ENCODE measurements around the gene PLAGL2. TPM values are rescaled to one million over a fixed set of nuclear protein-coding genes. Genes with fewer than 3 reads are reported as not detected.

Gene PLAGL2
- polyA plus RNA-seq, 1 donor from 2014 or later: 2.7 TPM

DNA sequence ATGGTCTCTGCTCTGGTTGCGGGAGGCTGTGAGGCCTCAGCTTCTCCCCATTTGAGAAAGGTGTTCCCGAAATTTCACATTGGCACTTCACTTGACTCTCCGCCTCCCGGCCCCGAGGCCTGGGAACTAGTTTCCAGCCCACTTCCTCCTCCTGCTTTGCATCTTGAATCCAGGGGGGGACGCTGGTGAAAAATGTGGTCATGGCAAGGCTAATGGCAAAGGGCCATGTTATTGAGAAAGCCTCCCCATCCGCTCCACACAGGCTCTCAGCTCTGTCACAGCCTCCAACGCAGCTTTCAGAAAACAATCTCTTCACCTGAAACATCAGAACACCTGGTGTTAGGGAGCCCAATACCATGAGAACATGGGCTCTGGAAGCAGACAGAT is 5.6 kb downstream of the PLAGL2 start:
- Histone ChIP-seq H2AFZ (ENCODE audit: low read depth, low read length) (no peak overlapping the region), H3K9me3 (ENCODE audit: low read length) (no peaks in the 10 kb centered on the region), H3K9me2 (ENCODE audit: insufficient read depth, low read length) (no peaks in the 10 kb centered on the region), H3K9ac (ENCODE audit: low read length) (no peak overlapping the region), H3K4me3 (ENCODE audit: low read length) (no peak overlapping the region), H3K27me3 (ENCODE audit: insufficient read depth, low read depth, low read length) (no peaks in the 10 kb centered on the region), H3K27ac (ENCODE audit: low read length) (no peak overlapping the region), H3F3A (ENCODE audit: insufficient read depth, low read length, poor library complexity, severe bottlenecking) (no peaks in the 10 kb centered on the region), H3K36me3 (ENCODE audit: insufficient read depth, low read length) (peaks cover 17% of the 10 kb centered on the region), H3K79me2 (replicated peaks; ENCODE audit: insufficient read depth, low read length) (peaks cover 90% of the 10 kb centered on the region), H4K20me1 (ENCODE audit: insufficient read depth) (peaks cover 5% of the 10 kb centered on the region), H3K4me2 (ENCODE audit: low read length) (no peak overlapping the region)
- TF ChIP-seq MXI1 (conservative IDR thresholded peaks at IDR 0.05; ENCODE audit: poor library complexity, severe bottlenecking) (no peak), EZH2 (IDR thresholded peaks at IDR 0.05; ENCODE audit: borderline replicate concordance, insufficient read depth, low read length, poor library complexity, severe bottlenecking) (no peak), EP300 (conservative IDR thresholded peaks at IDR 0.05; ENCODE audit: poor library complexity, severe bottlenecking) (no peak), POLR2AphosphoS5 (IDR thresholded peaks at IDR 0.05) (no peak), TAF1 (IDR thresholded peaks at IDR 0.05; ENCODE audit: low read depth) (no peak), SMC3 (conservative IDR thresholded peaks at IDR 0.05; ENCODE audit: poor library complexity) (no peak), RAD21 (conservative IDR thresholded peaks at IDR 0.05) (no peak)
- TF ChIP-seq, protein P1, sequence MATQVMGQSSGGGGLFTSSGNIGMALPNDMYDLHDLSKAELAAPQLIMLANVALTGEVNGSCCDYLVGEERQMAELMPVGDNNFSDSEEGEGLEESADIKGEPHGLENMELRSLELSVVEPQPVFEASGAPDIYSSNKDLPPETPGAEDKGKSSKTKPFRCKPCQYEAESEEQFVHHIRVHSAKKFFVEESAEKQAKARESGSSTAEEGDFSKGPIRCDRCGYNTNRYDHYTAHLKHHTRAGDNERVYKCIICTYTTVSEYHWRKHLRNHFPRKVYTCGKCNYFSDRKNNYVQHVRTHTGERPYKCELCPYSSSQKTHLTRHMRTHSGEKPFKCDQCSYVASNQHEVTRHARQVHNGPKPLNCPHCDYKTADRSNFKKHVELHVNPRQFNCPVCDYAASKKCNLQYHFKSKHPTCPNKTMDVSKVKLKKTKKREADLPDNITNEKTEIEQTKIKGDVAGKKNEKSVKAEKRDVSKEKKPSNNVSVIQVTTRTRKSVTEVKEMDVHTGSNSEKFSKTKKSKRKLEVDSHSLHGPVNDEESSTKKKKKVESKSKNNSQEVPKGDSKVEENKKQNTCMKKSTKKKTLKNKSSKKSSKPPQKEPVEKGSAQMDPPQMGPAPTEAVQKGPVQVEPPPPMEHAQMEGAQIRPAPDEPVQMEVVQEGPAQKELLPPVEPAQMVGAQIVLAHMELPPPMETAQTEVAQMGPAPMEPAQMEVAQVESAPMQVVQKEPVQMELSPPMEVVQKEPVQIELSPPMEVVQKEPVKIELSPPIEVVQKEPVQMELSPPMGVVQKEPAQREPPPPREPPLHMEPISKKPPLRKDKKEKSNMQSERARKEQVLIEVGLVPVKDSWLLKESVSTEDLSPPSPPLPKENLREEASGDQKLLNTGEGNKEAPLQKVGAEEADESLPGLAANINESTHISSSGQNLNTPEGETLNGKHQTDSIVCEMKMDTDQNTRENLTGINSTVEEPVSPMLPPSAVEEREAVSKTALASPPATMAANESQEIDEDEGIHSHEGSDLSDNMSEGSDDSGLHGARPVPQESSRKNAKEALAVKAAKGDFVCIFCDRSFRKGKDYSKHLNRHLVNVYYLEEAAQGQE (IDR thresholded peaks at IDR 0.05; ENCODE audit: borderline replicate concordance): no peak
- TF ChIP-seq, protein P2, sequence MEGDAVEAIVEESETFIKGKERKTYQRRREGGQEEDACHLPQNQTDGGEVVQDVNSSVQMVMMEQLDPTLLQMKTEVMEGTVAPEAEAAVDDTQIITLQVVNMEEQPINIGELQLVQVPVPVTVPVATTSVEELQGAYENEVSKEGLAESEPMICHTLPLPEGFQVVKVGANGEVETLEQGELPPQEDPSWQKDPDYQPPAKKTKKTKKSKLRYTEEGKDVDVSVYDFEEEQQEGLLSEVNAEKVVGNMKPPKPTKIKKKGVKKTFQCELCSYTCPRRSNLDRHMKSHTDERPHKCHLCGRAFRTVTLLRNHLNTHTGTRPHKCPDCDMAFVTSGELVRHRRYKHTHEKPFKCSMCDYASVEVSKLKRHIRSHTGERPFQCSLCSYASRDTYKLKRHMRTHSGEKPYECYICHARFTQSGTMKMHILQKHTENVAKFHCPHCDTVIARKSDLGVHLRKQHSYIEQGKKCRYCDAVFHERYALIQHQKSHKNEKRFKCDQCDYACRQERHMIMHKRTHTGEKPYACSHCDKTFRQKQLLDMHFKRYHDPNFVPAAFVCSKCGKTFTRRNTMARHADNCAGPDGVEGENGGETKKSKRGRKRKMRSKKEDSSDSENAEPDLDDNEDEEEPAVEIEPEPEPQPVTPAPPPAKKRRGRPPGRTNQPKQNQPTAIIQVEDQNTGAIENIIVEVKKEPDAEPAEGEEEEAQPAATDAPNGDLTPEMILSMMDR (IDR thresholded peaks at IDR 0.05; ENCODE audit: poor library complexity, severe bottlenecking): no peak

DNA sequence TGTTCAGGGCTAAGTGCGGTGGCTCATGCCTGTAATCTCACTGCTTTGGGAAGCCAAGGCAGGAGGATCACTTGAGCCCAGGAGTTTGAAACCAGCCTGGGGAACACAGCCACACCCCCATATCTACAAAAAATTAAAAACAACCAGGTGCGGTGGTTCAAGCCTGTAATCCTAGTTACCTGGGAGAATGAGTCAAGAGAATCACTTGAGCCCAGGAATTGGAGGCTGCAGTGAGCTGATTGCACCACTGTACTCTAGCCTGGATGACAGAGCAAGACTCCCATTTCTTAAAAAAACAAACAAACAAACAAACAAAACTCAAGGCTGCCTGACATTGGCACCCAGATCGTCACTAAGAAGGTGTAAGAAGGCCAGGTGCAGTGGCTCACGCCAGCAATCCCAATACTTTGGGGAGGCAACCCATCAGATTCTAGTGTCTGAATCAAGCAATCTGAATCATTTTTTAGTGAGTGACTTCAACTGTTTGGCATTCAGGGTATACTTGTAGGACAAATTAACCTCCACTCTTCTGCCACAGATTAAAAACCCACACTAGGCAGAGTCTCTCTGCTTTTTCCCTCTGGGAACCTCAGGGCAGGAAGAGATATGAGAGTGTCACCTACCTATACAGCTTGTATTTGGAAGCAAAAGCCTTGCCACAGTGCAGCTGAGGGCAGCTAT is 6.1 kb downstream of the PLAGL2 start:
- no peak overlapping the region for H3K4me3 ChIP-seq (ENCODE audit: low read length)
- H2AFZ ChIP-seq (ENCODE audit: low read depth, low read length): no peak overlapping the region
- no peaks in the 10 kb centered on the region for H3K9me2 ChIP-seq (ENCODE audit: insufficient read depth, low read length)
- no peaks in the 10 kb centered on the region for H3F3A ChIP-seq (ENCODE audit: insufficient read depth, low read length, poor library complexity, severe bottlenecking)
- no peak overlapping the region for H3K4me2 ChIP-seq (ENCODE audit: low read length)
- H3K36me3 ChIP-seq (ENCODE audit: insufficient read depth, low read length): peaks cover 17% of the 10 kb centered on the region
- no peak overlapping the region for H3K27ac ChIP-seq (ENCODE audit: low read length)
- no peaks in the 10 kb centered on the region for H3K27me3 ChIP-seq (ENCODE audit: insufficient read depth, low read depth, low read length)
- no peak overlapping the region for H3K9ac ChIP-seq (ENCODE audit: low read length)
- H3K9me3 ChIP-seq (ENCODE audit: low read length): no peaks in the 10 kb centered on the region
- TF ChIP-seq EZH2 (IDR thresholded peaks at IDR 0.05; ENCODE audit: borderline replicate concordance, insufficient read depth, low read length, poor library complexity, severe bottlenecking) (no peak), TAF1 (IDR thresholded peaks at IDR 0.05; ENCODE audit: low read depth) (no peak), SMC3 (conservative IDR thresholded peaks at IDR 0.05; ENCODE audit: poor library complexity) (no peak), MXI1 (conservative IDR thresholded peaks at IDR 0.05; ENCODE audit: poor library complexity, severe bottlenecking) (no peak), RAD21 (conservative IDR thresholded peaks at IDR 0.05) (no peak), POLR2AphosphoS5 (IDR thresholded peaks at IDR 0.05) (no peak), EP300 (conservative IDR thresholded peaks at IDR 0.05; ENCODE audit: poor library complexity, severe bottlenecking) (no peak)
- TF ChIP-seq, protein P1 (IDR thresholded peaks at IDR 0.05; ENCODE audit: borderline replicate concordance): no peak
- TF ChIP-seq, protein P2 (IDR thresholded peaks at IDR 0.05; ENCODE audit: poor library complexity, severe bottlenecking): no peak
- peaks cover 5% of the 10 kb centered on the region for H4K20me1 ChIP-seq (ENCODE audit: insufficient read depth)
- H3K79me2 ChIP-seq (replicated peaks; ENCODE audit: insufficient read depth, low read length): peaks cover 84% of the 10 kb centered on the region

Data from neural cell (in vitro differentiated cells).